Neuron (in vitro differentiated cells): ENCODE data around the gene ASIC1.
A peak's percentile ranks its signal among the peaks of the same experiment; 100 is the strongest.

Experiments
- H2AFZ ChIP-seq: one replicate; pipeline ENCODE4 v1.6.1; 2013; ENCODE audit warnings: low read depth, mild to moderate bottlenecking, inconsistent platforms, low read length, moderate library complexity
- H3K27me3 ChIP-seq: one replicate; pipeline ENCODE4 v1.6.1; 2013; ENCODE audit warnings: low read length; ENCODE audit not compliant: insufficient read depth
- H3K36me3 ChIP-seq: one replicate; pipeline ENCODE4 v1.6.1; 2013; ENCODE audit warnings: low read length; ENCODE audit not compliant: insufficient read depth
- H3K4me1 ChIP-seq: one replicate; pipeline ENCODE4 v1.6.1; 2013; ENCODE audit warnings: low read length; ENCODE audit not compliant: insufficient read depth
- H3K4me3 ChIP-seq: 2 replicates; pipeline ENCODE4 v1.5.1; 2013; ENCODE audit warnings: mild to moderate bottlenecking, low read length, moderate library complexity
- H3K9me3 ChIP-seq: one replicate; pipeline ENCODE4 v1.6.1; 2013; ENCODE audit warnings: low read length

Gene ASIC1

DNA sequence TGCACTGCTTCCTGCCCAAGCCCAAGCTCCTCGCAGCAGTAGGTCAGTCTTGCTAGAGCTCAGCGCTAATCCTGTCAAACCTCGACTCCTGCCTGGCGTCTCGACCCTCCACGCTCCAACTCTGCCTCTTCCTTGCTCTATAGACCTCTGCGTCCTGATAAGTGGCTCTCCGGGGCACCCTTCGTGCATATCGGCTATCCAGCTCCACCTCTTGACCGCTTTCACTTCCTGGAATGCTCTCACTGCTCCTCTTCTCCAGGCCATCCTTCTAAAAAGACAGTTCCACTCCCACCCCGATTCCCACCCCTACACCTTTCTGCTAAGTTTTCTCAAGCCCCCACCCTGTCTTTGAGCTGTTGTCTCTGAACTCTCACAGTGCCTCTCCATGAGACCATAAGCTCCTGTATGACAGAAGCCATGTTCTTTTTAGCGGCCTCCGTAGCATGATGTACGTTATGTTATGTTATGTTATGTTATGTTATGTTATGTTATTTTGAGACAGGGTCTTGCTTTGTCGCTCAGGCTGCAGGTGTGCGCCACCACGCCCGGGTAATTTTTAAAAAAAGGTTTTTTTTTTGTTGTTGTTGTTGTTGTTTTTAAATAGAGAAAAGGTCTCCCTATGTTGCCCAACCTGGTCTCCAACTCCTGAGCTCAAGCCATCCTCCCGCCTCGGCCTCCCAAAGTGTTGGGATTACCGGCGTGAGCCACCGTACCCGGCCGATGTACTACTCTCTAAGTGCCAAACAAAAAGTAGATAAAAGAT is 55.2 kb downstream of the ASIC1 start:
- Histone ChIP-seq H2AFZ (peak overlapping the region; percentile 12), H3K4me3 (peak overlapping the region; percentile 79), H3K36me3 (peaks cover 4% of the 10 kb centered on the region), H3K27me3 (no peaks in the 10 kb centered on the region), H3K4me1 (peaks cover 23% of the 10 kb centered on the region), H3K9me3 (no peaks in the 10 kb centered on the region)

DNA sequence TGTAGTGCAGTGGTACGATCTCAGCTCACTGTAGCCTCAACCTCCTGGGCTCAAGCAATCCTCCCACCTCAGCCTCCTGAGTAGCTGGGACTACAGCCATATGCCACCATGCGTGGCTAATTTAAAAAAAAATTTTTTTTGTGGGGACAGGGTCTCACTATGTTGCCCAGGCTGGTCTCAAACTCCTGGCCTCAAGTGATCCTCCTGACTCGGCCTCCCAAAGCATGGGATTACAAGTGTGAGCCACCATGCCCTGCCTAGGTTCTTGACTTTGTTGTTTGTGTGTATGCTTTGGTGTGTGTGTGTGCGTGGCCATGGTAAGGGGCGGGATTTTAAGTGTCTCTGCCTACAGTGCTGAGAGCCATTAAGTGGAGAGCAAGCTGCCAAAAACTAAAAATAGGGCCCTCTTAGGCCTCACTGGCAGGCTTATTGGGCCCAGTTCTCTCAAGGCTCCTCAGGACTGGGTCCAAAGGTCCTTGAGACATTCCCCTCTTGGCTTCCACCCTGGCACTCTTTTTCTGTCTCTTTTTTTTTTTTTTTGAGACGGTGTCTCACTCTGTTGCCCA is 59.7 kb downstream of the ASIC1 start:
- no peak overlapping the region for H2AFZ ChIP-seq
- peaks cover 7% of the 10 kb centered on the region for H3K4me1 ChIP-seq
- no peaks in the 10 kb centered on the region for H3K9me3 ChIP-seq
- H3K36me3 ChIP-seq, result peaks cover 10% of the 10 kb centered on the region
- no peak overlapping the region for H3K4me3 ChIP-seq
- no peaks in the 10 kb centered on the region for H3K27me3 ChIP-seq

DNA sequence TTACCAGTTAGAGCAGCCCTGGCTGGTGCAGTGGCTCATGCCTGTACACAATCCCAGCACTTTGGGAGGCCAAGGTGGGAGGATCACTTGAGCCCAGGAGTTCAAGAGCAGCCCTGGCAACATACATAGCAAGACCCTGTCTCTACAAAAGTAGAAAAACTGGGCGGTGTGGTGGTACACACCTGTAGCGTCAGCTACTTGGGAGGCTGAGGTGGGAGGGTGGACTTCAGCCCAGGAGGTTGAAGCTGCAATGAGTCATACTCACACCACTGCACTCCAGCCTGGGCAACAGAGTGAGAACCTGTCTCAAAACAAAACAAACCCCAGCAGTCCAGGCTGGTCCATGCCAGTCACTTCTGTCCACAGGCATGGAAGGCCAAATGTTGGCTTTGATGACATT is 62.0 kb downstream of the ASIC1 start:
- Histone ChIP-seq H3K4me3 (no peak overlapping the region), H3K36me3 (peaks cover 15% of the 10 kb centered on the region), H3K27me3 (no peaks in the 10 kb centered on the region), H3K9me3 (no peaks in the 10 kb centered on the region), H3K4me1 (peaks cover 3% of the 10 kb centered on the region), H2AFZ (no peak overlapping the region)

- H3K27me3 ChIP-seq, result no peaks in the 10 kb centered on the region
- no peak overlapping the region for H3K4me3 ChIP-seq
- no peak overlapping the region for H2AFZ ChIP-seq
- H3K36me3 ChIP-seq, result peaks cover 15% of the 10 kb centered on the region
- H3K9me3 ChIP-seq, result no peaks in the 10 kb centered on the region
- H3K4me1 ChIP-seq, result peaks cover 3% of the 10 kb centered on the region
Observed at GRCh38 chr12:50120521-50120920, 63.1 kb downstream of the ASIC1 start.

- no peak overlapping the region for H2AFZ ChIP-seq
Observed at GRCh38 chr12:50120953-50121352, 63.6 kb downstream of the ASIC1 start.

DNA sequence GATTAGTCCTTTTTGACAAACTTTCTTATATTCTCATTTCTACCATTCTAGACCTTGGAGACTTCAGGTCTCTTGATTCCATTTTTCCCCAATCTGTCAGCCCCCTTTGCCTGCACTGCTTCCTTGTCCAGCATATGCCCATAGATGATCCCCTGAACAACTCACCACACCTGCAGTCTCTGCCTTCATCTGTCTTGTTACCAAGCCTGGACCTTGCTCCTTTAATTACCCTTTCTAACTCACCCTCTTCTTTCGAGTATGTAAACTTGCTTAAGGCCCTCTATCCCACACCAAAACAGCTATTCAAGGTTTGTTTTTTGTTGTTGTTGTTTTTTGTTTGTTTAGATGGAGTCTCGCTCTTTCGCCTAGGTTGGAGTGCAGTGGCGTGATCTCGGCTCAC is 64.2 kb downstream of the ASIC1 start:
- Histone ChIP-seq H3K4me3 (no peak overlapping the region), H2AFZ (no peak overlapping the region), H3K36me3 (peaks cover 12% of the 10 kb centered on the region), H3K4me1 (peaks cover 1% of the 10 kb centered on the region), H3K9me3 (no peaks in the 10 kb centered on the region), H3K27me3 (no peaks in the 10 kb centered on the region)

More at GRCh38 chr12:50120953-50121352, 63.6 kb downstream of the ASIC1 start:
- no peaks in the 10 kb centered on the region for H3K27me3 ChIP-seq
- no peak overlapping the region for H3K4me3 ChIP-seq
- H3K4me1 ChIP-seq, result peaks cover 3% of the 10 kb centered on the region
- H3K36me3 ChIP-seq, result peaks cover 15% of the 10 kb centered on the region
- H3K9me3 ChIP-seq, result no peaks in the 10 kb centered on the region

GRCh38 chr12:50123203-50123602 is 65.8 kb downstream of the ASIC1 start:
- Histone ChIP-seq H3K4me3 (no peak overlapping the region), H3K9me3 (no peaks in the 10 kb centered on the region), H2AFZ (no peak overlapping the region), H3K4me1 (no peaks in the 10 kb centered on the region), H3K36me3 (peaks cover 19% of the 10 kb centered on the region), H3K27me3 (no peaks in the 10 kb centered on the region)

DNA sequence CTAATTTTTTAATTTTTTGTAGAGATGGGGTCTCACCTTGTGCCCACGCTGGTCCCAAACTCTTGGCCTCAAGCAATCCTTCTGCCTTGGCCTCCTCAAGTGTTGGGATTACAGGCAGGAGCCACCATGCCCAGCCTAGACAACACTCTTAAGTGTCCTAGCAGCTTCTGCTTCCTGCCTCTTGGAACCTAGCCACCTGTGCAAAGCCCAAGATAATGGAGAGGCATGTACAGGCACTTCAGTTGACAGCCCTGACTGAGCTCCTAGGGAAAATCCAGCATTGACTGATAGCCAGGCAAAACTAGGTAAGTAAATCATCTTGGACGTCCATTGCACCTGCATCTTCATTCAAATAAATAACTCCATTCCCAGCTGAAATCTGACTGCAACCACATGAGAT is 70.2 kb downstream of the ASIC1 start:
- Histone ChIP-seq H2AFZ (no peak overlapping the region), H3K36me3 (peaks cover 41% of the 10 kb centered on the region), H3K9me3 (no peaks in the 10 kb centered on the region), H3K27me3 (no peaks in the 10 kb centered on the region), H3K4me1 (no peaks in the 10 kb centered on the region), H3K4me3 (no peak overlapping the region)

- H3K4me1 ChIP-seq, result no peaks in the 10 kb centered on the region
- H3K27me3 ChIP-seq, result no peaks in the 10 kb centered on the region
- H2AFZ ChIP-seq, result no peak overlapping the region
- no peak overlapping the region for H3K4me3 ChIP-seq
- H3K36me3 ChIP-seq, result peaks cover 51% of the 10 kb centered on the region
- no peaks in the 10 kb centered on the region for H3K9me3 ChIP-seq
Observed at GRCh38 chr12:50129290-50129689, 71.9 kb downstream of the ASIC1 start.

- Histone ChIP-seq H3K9me3 (no peaks in the 10 kb centered on the region), H3K27me3 (no peaks in the 10 kb centered on the region), H3K4me1 (no peaks in the 10 kb centered on the region), H2AFZ (no peak overlapping the region), H3K4me3 (no peak overlapping the region), H3K36me3 (peaks cover 77% of the 10 kb centered on the region)
Observed at GRCh38 chr12:50132505-50133135, 75.2 kb downstream of the ASIC1 start.
